ENCODE data around the gene PHKA2.

DNA sequence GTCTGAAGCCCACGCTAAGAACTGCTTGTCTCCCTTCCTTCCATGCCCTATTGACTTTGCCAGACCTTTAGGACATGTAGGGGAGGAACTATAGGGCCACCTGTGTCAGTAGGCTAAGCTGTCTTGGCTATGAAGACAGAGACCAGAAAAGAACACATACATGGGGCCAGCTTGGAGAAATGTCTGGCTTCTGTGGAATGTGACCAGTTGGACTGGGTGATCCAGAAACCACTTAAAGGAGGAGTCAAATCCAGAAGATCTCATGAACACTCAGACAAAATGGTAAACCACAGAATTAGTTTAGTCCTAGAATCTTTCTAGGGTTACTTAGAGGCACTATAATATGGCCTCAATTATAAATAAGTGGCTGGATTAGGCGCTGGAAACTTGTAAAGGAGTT, 42.0 kb downstream of the PHKA2 start:
- TF ChIP-seq, protein P1, sequence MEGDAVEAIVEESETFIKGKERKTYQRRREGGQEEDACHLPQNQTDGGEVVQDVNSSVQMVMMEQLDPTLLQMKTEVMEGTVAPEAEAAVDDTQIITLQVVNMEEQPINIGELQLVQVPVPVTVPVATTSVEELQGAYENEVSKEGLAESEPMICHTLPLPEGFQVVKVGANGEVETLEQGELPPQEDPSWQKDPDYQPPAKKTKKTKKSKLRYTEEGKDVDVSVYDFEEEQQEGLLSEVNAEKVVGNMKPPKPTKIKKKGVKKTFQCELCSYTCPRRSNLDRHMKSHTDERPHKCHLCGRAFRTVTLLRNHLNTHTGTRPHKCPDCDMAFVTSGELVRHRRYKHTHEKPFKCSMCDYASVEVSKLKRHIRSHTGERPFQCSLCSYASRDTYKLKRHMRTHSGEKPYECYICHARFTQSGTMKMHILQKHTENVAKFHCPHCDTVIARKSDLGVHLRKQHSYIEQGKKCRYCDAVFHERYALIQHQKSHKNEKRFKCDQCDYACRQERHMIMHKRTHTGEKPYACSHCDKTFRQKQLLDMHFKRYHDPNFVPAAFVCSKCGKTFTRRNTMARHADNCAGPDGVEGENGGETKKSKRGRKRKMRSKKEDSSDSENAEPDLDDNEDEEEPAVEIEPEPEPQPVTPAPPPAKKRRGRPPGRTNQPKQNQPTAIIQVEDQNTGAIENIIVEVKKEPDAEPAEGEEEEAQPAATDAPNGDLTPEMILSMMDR (IDR thresholded peaks at IDR 0.05): no peak
- TF ChIP-seq POLR2A (IDR thresholded peaks at IDR 0.05) (no peak), POLR2AphosphoS5 (IDR thresholded peaks at IDR 0.05) (no peak), EP300 (IDR thresholded peaks at IDR 0.05) (no peak)
